ENCODE results near the gene LCP1. TPM values are rescaled to one million over a fixed set of nuclear protein-coding genes. Genes with fewer than 3 reads are reported as not detected.

The LCP1 gene
- total and polyA plus RNA-seq, 2 of the 13 experiments (the other 11 are each of a cell fraction or from before 2014, with no cell fraction given), result 1.6 TPM

DNA sequence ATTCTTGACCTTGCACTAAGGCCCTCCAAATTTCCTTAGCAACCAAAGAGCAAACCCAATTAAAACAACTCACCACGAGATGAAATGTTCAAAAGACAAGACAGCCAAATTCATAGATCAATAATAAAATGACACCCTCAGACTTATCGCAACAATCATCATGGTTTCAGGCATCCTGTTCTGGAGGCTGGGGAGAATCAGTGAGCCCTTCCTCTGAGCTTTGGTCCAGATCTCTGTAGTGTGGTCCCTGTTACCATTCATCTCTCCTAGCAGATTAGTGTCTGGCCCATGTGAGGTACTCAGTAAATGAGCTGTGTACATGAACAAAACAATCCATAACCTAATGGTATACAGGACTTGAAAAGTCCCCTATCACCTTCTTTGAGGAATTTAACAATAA lies 12.2 kb downstream of the LCP1 start:
- Histone ChIP-seq H3K9ac (ENCODE audit: insufficient read depth, low read depth, low read length) (no peak overlapping the region), H3K4me2 (ENCODE audit: low read depth, low read length) (no peak overlapping the region), H3K79me2 (ENCODE audit: insufficient read depth, low read length) (no peaks in the 10 kb centered on the region), H3K4me1 (ENCODE audit: insufficient read depth, low read length) (peaks cover 12% of the 10 kb centered on the region; the same call in 1 of the 2 replicates), H3K4me3 (replicated peaks in 1 of 3; ENCODE audit: insufficient read depth in 1 of 3, low read depth in 2 of 3, low read length in 3 of 3) (no peak overlapping the region), H3K36me3 (replicated peaks in 1 of 2; ENCODE audit: control insufficient read depth in 1 of 2, insufficient read depth in 2 of 2, low read length in 2 of 2) (no peaks in the 10 kb centered on the region), H3K27ac (ENCODE audit: extremely low read length, insufficient read depth, low read length) (no peak overlapping the region), H3K27me3 (ENCODE audit: control insufficient read depth in 1 of 2, insufficient read depth in 2 of 2, low read length in 2 of 2) (peaks cover 0 to under 1% of the 10 kb centered on the region in 2 experiments; a peak in 1 of 5 replicates), H3K9me3 (ENCODE audit: low read length) (no peaks in the 10 kb centered on the region), H4K20me1 (ENCODE audit: insufficient read depth, low read length) (no peaks in the 10 kb centered on the region), H2AFZ (ENCODE audit: low read length) (no peak overlapping the region)
- whole genome bisulfite sequencing (ENCODE audit: low lambda C conversion rate), result 50% methylated on average over 2 of the region's 2 CpGs
- ChIA-PET POLR2A (no interaction called here), CTCF (ENCODE audit: low intra/inter-chr PET ratio, low total read pairs) (no interaction called here)
- intact Hi-C loops (cut with micrococcal nuclease; ENCODE audit: unreplicated experiment), result no loop called here
- FAIRE-seq, result no peak
- no peak for ATAC-seq
- no peak for TF ChIP-seq SRY (CRISPR knock-in tag; IDR thresholded peaks at IDR 0.05)
- TF ChIP-seq, protein P1, sequence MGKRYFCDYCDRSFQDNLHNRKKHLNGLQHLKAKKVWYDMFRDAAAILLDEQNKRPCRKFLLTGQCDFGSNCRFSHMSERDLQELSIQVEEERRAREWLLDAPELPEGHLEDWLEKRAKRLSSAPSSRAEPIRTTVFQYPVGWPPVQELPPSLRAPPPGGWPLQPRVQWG (CRISPR knock-in tag; IDR thresholded peaks at IDR 0.05; ENCODE audit: borderline replicate concordance, low read depth), result no peak
- TF ChIP-seq NAIF1 (CRISPR knock-in tag; IDR thresholded peaks at IDR 0.05; ENCODE audit: borderline replicate concordance), result no peak
- in situ Hi-C loops (cut with HindIII; ENCODE audit: extremely low pct_ligation_motif_present, low pct_unique_long_range_greater_than_20kb), result no loop called here
- BruUV-seq (replicated peaks), result no TSS peak
- no peak for DNase-seq (ENCODE audit: low spot score)

DNA sequence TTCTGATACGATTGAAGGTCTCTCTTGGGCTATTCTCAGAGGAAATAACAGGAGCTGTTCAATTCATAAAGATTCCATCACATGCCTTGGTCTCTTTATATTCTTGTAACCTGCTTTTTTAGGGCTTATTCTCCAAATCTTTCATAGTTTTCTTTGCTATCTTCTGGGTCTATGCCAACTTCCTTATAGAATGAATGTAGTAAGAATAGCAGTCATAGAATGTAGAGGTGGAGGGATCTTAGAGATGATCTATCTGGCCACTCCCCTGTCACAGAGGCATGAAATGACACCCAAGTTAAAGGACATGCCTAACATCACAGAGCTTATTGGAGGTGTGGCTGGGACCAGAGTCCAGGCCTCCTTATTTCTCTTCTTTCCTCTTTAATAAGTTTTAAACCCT lies 13.2 kb downstream of the LCP1 start:
- H3K4me1 ChIP-seq (ENCODE audit: insufficient read depth, low read length), result peaks cover 12% of the 10 kb centered on the region; the same call in 1 of the 2 replicates
- FAIRE-seq, result no peak

More for the DNA sequence above, 13.2 kb downstream of the LCP1 start:
- DNase-seq (ENCODE audit: low spot score) (no peak), ATAC-seq (no peak)
- Histone ChIP-seq H3K36me3 (replicated peaks in 1 of 2; ENCODE audit: control insufficient read depth in 1 of 2, insufficient read depth in 2 of 2, low read length in 2 of 2) (no peaks in the 10 kb centered on the region), H3K4me2 (ENCODE audit: low read depth, low read length) (no peak overlapping the region), H2AFZ (ENCODE audit: low read length) (no peak overlapping the region), H4K20me1 (ENCODE audit: insufficient read depth, low read length) (no peaks in the 10 kb centered on the region), H3K27me3 (ENCODE audit: control insufficient read depth in 1 of 2, insufficient read depth in 2 of 2, low read length in 2 of 2) (no peaks in the 10 kb centered on the region), H3K9me3 (ENCODE audit: low read length) (no peaks in the 10 kb centered on the region), H3K79me2 (ENCODE audit: insufficient read depth, low read length) (no peaks in the 10 kb centered on the region), H3K9ac (ENCODE audit: insufficient read depth, low read depth, low read length) (no peak overlapping the region), H3K27ac (ENCODE audit: extremely low read length, insufficient read depth, low read length) (no peak overlapping the region), H3K4me3 (replicated peaks in 1 of 3; ENCODE audit: insufficient read depth in 1 of 3, low read depth in 2 of 3, low read length in 3 of 3) (no peak overlapping the region)
- in situ Hi-C loops (cut with HindIII; ENCODE audit: extremely low pct_ligation_motif_present, low pct_unique_long_range_greater_than_20kb) (no loop called here), intact Hi-C loops (cut with micrococcal nuclease; ENCODE audit: unreplicated experiment) (no loop called here)
- TF ChIP-seq SAP130 (CRISPR knock-in tag; IDR thresholded peaks at IDR 0.05; ENCODE audit: low read depth) (no peak), ZBTB7A (CRISPR knock-in tag; IDR thresholded peaks at IDR 0.05) (no peak), ZNF652 (CRISPR knock-in tag; IDR thresholded peaks at IDR 0.05; ENCODE audit: borderline replicate concordance, low read depth) (no peak), ZNF44 (CRISPR knock-in tag; IDR thresholded peaks at IDR 0.05) (no peak)
- TF ChIP-seq, protein P2, sequence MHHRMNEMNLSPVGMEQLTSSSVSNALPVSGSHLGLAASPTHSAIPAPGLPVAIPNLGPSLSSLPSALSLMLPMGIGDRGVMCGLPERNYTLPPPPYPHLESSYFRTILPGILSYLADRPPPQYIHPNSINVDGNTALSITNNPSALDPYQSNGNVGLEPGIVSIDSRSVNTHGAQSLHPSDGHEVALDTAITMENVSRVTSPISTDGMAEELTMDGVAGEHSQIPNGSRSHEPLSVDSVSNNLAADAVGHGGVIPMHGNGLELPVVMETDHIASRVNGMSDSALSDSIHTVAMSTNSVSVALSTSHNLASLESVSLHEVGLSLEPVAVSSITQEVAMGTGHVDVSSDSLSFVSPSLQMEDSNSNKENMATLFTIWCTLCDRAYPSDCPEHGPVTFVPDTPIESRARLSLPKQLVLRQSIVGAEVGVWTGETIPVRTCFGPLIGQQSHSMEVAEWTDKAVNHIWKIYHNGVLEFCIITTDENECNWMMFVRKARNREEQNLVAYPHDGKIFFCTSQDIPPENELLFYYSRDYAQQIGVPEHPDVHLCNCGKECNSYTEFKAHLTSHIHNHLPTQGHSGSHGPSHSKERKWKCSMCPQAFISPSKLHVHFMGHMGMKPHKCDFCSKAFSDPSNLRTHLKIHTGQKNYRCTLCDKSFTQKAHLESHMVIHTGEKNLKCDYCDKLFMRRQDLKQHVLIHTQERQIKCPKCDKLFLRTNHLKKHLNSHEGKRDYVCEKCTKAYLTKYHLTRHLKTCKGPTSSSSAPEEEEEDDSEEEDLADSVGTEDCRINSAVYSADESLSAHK (CRISPR knock-in tag; IDR thresholded peaks at IDR 0.05; ENCODE audit: borderline replicate concordance), result no peak
- CTCF ChIA-PET (ENCODE audit: low intra/inter-chr PET ratio, low total read pairs), result no interaction called here
- POLR2A ChIA-PET, result no interaction called here
- no TSS peak for BruUV-seq (replicated peaks)
- WGBS (ENCODE audit: low lambda C conversion rate), result 4% methylated on average over 1 of the region's 1 CpG
